HepG2 (cell line): ENCODE results near the gene GABRG3. TPM values are rescaled to one million over a fixed set of nuclear protein-coding genes. Genes with fewer than 3 reads are reported as not detected.

ENCODE experiments used
- ATAC-seq: fragments of 200-7000 bp; cut with Tn5 transposase; 3 replicates; pipeline ENCODE4 v1.9.1; 2020; ENCODE audit warnings: mild to moderate bottlenecking, moderate library complexity
- BruUV-seq: library from RNA; stranded (reverse); fragments of 400-500 nt; replicated peaks from 2 replicates; lab custom pipeline; 2021; lab: Mats Ljungman, UMichigan
- CTCF ChIA-PET: fragments of 300-600 bp; formaldehyde crosslinking; extraction: SDS; loops from one replicate; lab custom pipeline; 2021; ENCODE audit warnings: low total read pairs, inconsistent platforms, low intra/inter-chr PET ratio; lab: Yijun Ruan, JAX
- POLR2A ChIA-PET: fragments of 350-600 bp; sonication (Branson Sonifier 250); formaldehyde crosslinking; loops from one replicate; lab custom pipeline; 2020; ENCODE audit warnings: antibody characterized with exemption, inconsistent platforms; lab: Yijun Ruan, JAX
- DNase-seq: peaks from one replicate; pipeline ENCODE4 v3.0.0-alpha.2; 2015; ENCODE audit warnings: low spot score
- FAIRE-seq: peaks from 3 replicates; lab custom pipeline; 2011; peaks lifted over from hg19 to GRCh38; lab: Jason Lieb, UNC
- H2AFZ ChIP-seq: one replicate; pipeline ENCODE4 v1.6.1; 2011; ENCODE audit warnings: low read length, inconsistent platforms
- H3K27ac ChIP-seq: fragments of 300-600 bp; 3 replicates; pipeline ENCODE4 v1.8.0; 2011; ENCODE audit warnings: mixed run types, mild to moderate bottlenecking, mixed read lengths, low read length, inconsistent platforms; ENCODE audit not compliant: insufficient read depth; ENCODE audit errors: extremely low read length
- H3K27me3 ChIP-seq, 2 experiments: fragments of 200-600 bp in 1 of 2; 2 replicates in 1 of 2; 3 replicates in 1 of 2; pipeline versions ENCODE4 v1.6.0 to v1.8.0; 2011; ENCODE audit warnings: low read length in 2 of 2, mild to moderate bottlenecking in 2 of 2, moderate library complexity in 2 of 2, inconsistent platforms in 1 of 2; ENCODE audit not compliant: insufficient read depth in 2 of 2, control insufficient read depth in 1 of 2
- H3K36me3 ChIP-seq, 2 experiments: fragments of 200-600 bp in 1 of 2; replicated peaks in 1 of 2; 2 replicates in 1 of 2; 3 replicates in 1 of 2; pipeline versions ENCODE4 v1.5.1 to v1.8.0; 2011; ENCODE audit warnings: low read length in 2 of 2, inconsistent platforms in 1 of 2; ENCODE audit not compliant: insufficient read depth in 2 of 2, control insufficient read depth in 1 of 2
- H3K4me1 ChIP-seq: 2 replicates; pipeline ENCODE4 v1.5.1; 2012; ENCODE audit warnings: low read length, inconsistent platforms; ENCODE audit not compliant: insufficient read depth
- H3K4me2 ChIP-seq: 2 replicates; pipeline ENCODE4 v1.6.0; 2011; ENCODE audit warnings: low read depth, low read length, inconsistent platforms
- H3K4me3 ChIP-seq, 3 experiments: fragments of 200-600 bp in 1 of 3; sonication (generic), shearing (Covaris generic) in 1 of 3; replicated peaks in 1 of 3; 2 replicates each; pipeline ENCODE4 v1.5.1; 2011 to 2016; ENCODE audit warnings: low read length in 3 of 3, inconsistent platforms in 2 of 3, low read depth in 2 of 3, mild to moderate bottlenecking in 2 of 3, control low read depth in 1 of 3, mixed read lengths in 1 of 3; ENCODE audit not compliant: insufficient read depth in 1 of 3
- H3K79me2 ChIP-seq: one replicate; pipeline ENCODE4 v1.6.1; 2011; ENCODE audit warnings: low read length, inconsistent platforms; ENCODE audit not compliant: insufficient read depth
- H3K9ac ChIP-seq: 2 replicates; pipeline ENCODE4 v1.6.0; 2011; ENCODE audit warnings: mild to moderate bottlenecking, low read depth, low read length, inconsistent platforms; ENCODE audit not compliant: insufficient read depth
- H3K9me3 ChIP-seq: 2 replicates; pipeline ENCODE4 v1.5.1; 2012; ENCODE audit warnings: mild to moderate bottlenecking, low read length
- H4K20me1 ChIP-seq: 2 replicates; pipeline ENCODE4 v1.6.0; 2011; ENCODE audit warnings: inconsistent platforms, mild to moderate bottlenecking, low read length, moderate library complexity; ENCODE audit not compliant: insufficient read depth
- ARNTL ChIP-seq: sonication (generic); formaldehyde crosslinking; IDR thresholded peaks from 2 replicates; pipeline ENCODE4 v1.4.0; 2020; ENCODE audit warnings: mild to moderate bottlenecking, missing genetic modification reagents
- ATF7 ChIP-seq, 2 experiments: fragments of 450-650 bp in 1 of 2; sonication (generic) in 1 of 2; formaldehyde crosslinking in 1 of 2; IDR thresholded peaks; 2 replicates each; pipeline versions ENCODE4 v1.4.0 to v1.6.1; 2016 to 2020; ENCODE audit warnings: antibody characterized with exemption in 1 of 2, mild to moderate bottlenecking in 1 of 2, missing genetic modification reagents in 1 of 2
- CAMTA2 ChIP-seq: sonication (generic); formaldehyde crosslinking; IDR thresholded peaks from 2 replicates; pipeline ENCODE4 v1.4.0; 2020; ENCODE audit warnings: mild to moderate bottlenecking, missing genetic modification reagents, borderline replicate concordance
- KDM3A ChIP-seq: IDR thresholded peaks from 2 replicates; pipeline ENCODE4 v1.6.1; 2018; ENCODE audit warnings: low read depth, missing compliant biosample characterization
- PLRG1 ChIP-seq: fragments of 450-650 bp; conservative IDR thresholded peaks from 2 replicates; pipeline ENCODE4 v1.6.1; 2016
- RXRA ChIP-seq: sonication (generic); formaldehyde crosslinking; IDR thresholded peaks from 2 replicates; pipeline ENCODE4 v1.5.1; 2020; ENCODE audit warnings: missing genetic modification reagents
- SP140L ChIP-seq: sonication (generic); formaldehyde crosslinking; IDR thresholded peaks from 2 replicates; pipeline ENCODE4 v1.4.0; 2020; ENCODE audit warnings: missing genetic modification reagents, borderline replicate concordance
- ZNF260 ChIP-seq: sonication (generic); formaldehyde crosslinking; IDR thresholded peaks from 2 replicates; pipeline ENCODE4 v1.4.0; 2020; ENCODE audit warnings: missing genetic modification reagents, low read depth, mild to moderate bottlenecking, borderline replicate concordance
- ZNF326 ChIP-seq: sonication (generic); formaldehyde crosslinking; IDR thresholded peaks from 2 replicates; pipeline ENCODE4 v1.4.0; 2020; ENCODE audit warnings: missing genetic modification reagents, borderline replicate concordance
- ZNF589 ChIP-seq: sonication (generic); formaldehyde crosslinking; conservative IDR thresholded peaks from 2 replicates; pipeline ENCODE4 v1.8.0; 2022; ENCODE audit warnings: mild to moderate bottlenecking, moderate library complexity, missing genetic modification reagents
- WGBS: methylation state at CpG from one replicate; pipeline ENCODE4 v1.1.6; 2017; ENCODE audit warnings: low lambda C conversion rate; 5-methylcytosine and 5-hydroxymethylcytosine counted together
- in situ Hi-C: cut with HindIII; loops from 2 replicates; pipeline ENCODE4 v1.10.0; 2017; ENCODE audit warnings: low pct_unique_long_range_greater_than_20kb; ENCODE audit not compliant: extremely low pct_ligation_motif_present
- intact Hi-C: fragments of 100-400 bp; cut with micrococcal nuclease; formaldehyde crosslinking; loops from one replicate; pipeline ENCODE4 v1.10.0; 2022; ENCODE audit not compliant: unreplicated experiment
- polyA plus RNA-seq, 8 experiments: library from polyadenylated mRNA; depleted of rRNA in 3 of 8; stranded (reverse) in 7 of 8; unstranded in 1 of 8; fragments of >200 nt; fragmentation: Illumina TruSeq in 4 of 8; extraction: Trizol in 4 of 8; gene quantifications; 2 replicates each; pipeline versions ENCODE4 v1.2.1 to v1.2.3, GENCODE V29; 2011 to 2016; ENCODE audit warnings: low read depth in 4 of 8, missing spikeins in 1 of 8, mixed read lengths in 1 of 8; ENCODE audit not compliant: insufficient read depth in 1 of 8
- total RNA-seq, 5 experiments: library from RNA; depleted of rRNA; stranded (reverse); fragments of >200 nt; fragmentation: Illumina TruSeq; extraction: Trizol; gene quantifications; 2 replicates each; pipeline ENCODE4 v1.2.3, GENCODE V29; 2016; ENCODE audit warnings: low read depth in 1 of 5
- TF ChIP-seq, protein P1 (sequence below): sonication (generic); formaldehyde crosslinking; conservative IDR thresholded peaks from 2 replicates; pipeline ENCODE4 v1.4.0; 2020; ENCODE audit warnings: missing genetic modification reagents
- TF ChIP-seq, protein P2 (sequence below): fragments of 450-650 bp; IDR thresholded peaks from 2 replicates; pipeline ENCODE4 v1.6.1; 2016

Gene GABRG3
- total and polyA plus RNA-seq, 2 of the 13 experiments (the other 11 are each of a cell fraction or from before 2014, with no cell fraction given) = not detected

DNA sequence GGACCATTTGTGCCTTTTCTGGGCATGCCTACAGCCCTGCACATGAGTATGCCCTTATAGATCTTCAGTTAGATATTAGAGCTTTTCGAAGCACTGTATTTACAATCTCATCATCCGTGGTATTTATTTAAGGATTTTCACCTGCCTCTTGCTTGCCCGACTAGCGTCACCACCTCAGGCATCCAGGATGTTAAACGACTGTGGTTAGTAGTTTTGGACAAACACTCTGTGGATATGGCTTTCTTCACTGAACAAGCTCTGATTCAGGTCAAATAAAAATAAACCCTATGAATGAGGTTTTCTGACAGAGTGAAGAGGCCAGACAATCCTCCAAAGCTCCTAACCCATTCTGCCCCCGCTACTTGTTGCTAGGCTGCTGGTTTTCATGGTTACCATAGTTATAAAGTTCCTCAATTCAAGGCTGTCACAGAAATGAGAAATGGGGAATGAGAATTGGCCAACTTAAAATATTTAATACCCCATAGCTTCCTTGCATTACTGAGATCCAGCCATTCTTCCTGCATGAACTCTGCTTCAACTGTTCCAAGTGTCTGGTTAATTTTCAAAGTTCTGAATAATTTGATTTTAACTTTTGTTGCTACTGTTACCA lies 440.1 kb downstream of the GABRG3 start:
- DNase-seq = no peak
- H2AFZ ChIP-seq = no peak overlapping the region
- H3K4me2 ChIP-seq = no peak overlapping the region
- H3K36me3 ChIP-seq = no peaks in the 10 kb centered on the region
- H3K79me2 ChIP-seq = no peaks in the 10 kb centered on the region
- TF ChIP-seq ARNTL (CRISPR knock-in tag) = no peak
- no peak for TF ChIP-seq KDM3A (CRISPR knock-in tag)
- no peak for TF ChIP-seq SP140L (CRISPR knock-in tag)
- TF ChIP-seq ZNF260 (CRISPR knock-in tag) = no peak
- no peak for TF ChIP-seq CAMTA2 (CRISPR knock-in tag)
- TF ChIP-seq, protein P1, sequence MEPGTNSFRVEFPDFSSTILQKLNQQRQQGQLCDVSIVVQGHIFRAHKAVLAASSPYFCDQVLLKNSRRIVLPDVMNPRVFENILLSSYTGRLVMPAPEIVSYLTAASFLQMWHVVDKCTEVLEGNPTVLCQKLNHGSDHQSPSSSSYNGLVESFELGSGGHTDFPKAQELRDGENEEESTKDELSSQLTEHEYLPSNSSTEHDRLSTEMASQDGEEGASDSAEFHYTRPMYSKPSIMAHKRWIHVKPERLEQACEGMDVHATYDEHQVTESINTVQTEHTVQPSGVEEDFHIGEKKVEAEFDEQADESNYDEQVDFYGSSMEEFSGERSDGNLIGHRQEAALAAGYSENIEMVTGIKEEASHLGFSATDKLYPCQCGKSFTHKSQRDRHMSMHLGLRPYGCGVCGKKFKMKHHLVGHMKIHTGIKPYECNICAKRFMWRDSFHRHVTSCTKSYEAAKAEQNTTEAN (CRISPR knock-in tag) = no peak
- no peaks in the 10 kb centered on the region for H3K4me1 ChIP-seq
- BruUV-seq = no TSS peak
- no peak for FAIRE-seq
- in situ Hi-C loops (no loop called here), intact Hi-C loops (no loop called here)
- H3K9me3 ChIP-seq = peaks cover 29% of the 10 kb centered on the region
- no peak for ATAC-seq
- POLR2A ChIA-PET = no interaction called here
- peaks cover 0 to 2% of the 10 kb centered on the region in 2 experiments; a peak in 1 of 5 replicates for H3K27me3 ChIP-seq
- CTCF ChIA-PET = no interaction called here
- H3K4me3 ChIP-seq = no peak overlapping the region
- whole genome bisulfite sequencing = 2% methylated on average over 6 of the region's 6 CpGs
- no peak overlapping the region for H3K27ac ChIP-seq
- no peak overlapping the region for H3K9ac ChIP-seq
- no peaks in the 10 kb centered on the region for H4K20me1 ChIP-seq

DNA sequence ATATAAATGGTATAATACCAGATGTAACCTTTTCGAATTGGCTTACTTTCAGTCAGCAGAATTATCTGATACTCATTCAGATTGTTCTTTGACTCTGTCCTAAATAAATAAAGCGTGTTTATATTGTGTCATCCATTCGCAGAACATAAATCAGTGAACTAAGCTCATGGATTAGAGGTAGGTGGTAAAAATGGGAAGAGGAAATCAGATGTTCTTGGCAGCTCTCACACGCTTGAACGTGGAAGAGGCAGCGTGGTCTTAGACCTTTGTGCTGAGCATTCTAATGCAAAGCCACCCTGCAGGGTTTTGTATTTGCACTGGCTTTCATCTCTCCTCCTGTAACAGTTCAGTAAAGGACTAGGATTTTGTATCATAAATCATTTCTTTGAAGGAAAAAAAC lies 441.4 kb downstream of the GABRG3 start:
- BruUV-seq = no TSS peak
- ATAC-seq (no peak), DNase-seq (no peak), FAIRE-seq (no peak)
- in situ Hi-C loops (no loop called here), intact Hi-C loops (no loop called here)
- Histone ChIP-seq H2AFZ (no peak overlapping the region), H3K9me3 (peaks cover 22% of the 10 kb centered on the region), H3K27ac (no peak overlapping the region), H3K79me2 (no peaks in the 10 kb centered on the region), H3K4me1 (no peaks in the 10 kb centered on the region), H3K9ac (no peak overlapping the region), H3K4me3 (no peak overlapping the region), H3K27me3 (peaks cover 0 to 2% of the 10 kb centered on the region in 2 experiments; a peak in 1 of 5 replicates), H4K20me1 (no peaks in the 10 kb centered on the region), H3K36me3 (no peaks in the 10 kb centered on the region), H3K4me2 (no peak overlapping the region)
- whole genome bisulfite sequencing = 4% methylated on average over 6 of the region's 6 CpGs
- TF ChIP-seq PLRG1 (no peak), ZNF589 (no peak), RXRA (CRISPR knock-in tag) (no peak), ATF7 (IDR thresholded peaks at IDR 0.05) (no peak), ATF7 (CRISPR knock-in tag; IDR thresholded peaks at IDR 0.05) (no peak), ZNF326 (CRISPR knock-in tag) (no peak)
- TF ChIP-seq, protein P2, sequence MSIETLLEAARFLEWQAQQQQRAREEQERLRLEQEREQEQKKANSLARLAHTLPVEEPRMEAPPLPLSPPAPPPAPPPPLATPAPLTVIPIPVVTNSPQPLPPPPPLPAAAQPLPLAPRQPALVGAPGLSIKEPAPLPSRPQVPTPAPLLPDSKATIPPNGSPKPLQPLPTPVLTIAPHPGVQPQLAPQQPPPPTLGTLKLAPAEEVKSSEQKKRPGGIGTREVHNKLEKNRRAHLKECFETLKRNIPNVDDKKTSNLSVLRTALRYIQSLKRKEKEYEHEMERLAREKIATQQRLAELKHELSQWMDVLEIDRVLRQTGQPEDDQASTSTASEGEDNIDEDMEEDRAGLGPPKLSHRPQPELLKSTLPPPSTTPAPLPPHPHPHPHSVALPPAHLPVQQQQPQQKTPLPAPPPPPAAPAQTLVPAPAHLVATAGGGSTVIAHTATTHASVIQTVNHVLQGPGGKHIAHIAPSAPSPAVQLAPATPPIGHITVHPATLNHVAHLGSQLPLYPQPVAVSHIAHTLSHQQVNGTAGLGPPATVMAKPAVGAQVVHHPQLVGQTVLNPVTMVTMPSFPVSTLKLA = no peak
- ChIA-PET POLR2A (no interaction called here), CTCF (no interaction called here)
